ENCODE data around the gene FCRL4.

- TF ChIP-seq CTCF (IDR thresholded peaks at IDR 0.05; ENCODE audit: insufficient read depth, low read depth, low read length) (no peak), EZH2 (IDR thresholded peaks at IDR 0.05; ENCODE audit: insufficient read depth, low read length) (no peak)
Observed at GRCh38 chr1:157584503-157584902, 13.4 kb downstream of the FCRL4 start.
